ENCODE results near the gene RPS3. TPM values are rescaled to one million over a fixed set of nuclear protein-coding genes. Genes with fewer than 3 reads are reported as not detected.
"Not testable (repeated sequence)": the region's sequence is repeated elsewhere in the genome, so short reads cannot be mapped to it uniquely, and the experiment has no call there.

RPS3 gene
- total RNA-seq, 1 experiment from 2014 or later: 3,765 TPM

GRCh38 chr11:75413146-75413545 is 13.8 kb downstream of the RPS3 start:
- not testable (repeated sequence) for H2BK12ac ChIP-seq (ENCODE audit: insufficient read length, low read depth, low read length); H3K18ac ChIP-seq (ENCODE audit: insufficient read length, low read depth, low read length); H2BK15ac ChIP-seq (ENCODE audit: low read depth, low read length); H3K9me3 Mint-ChIP-seq; H3K79me2 ChIP-seq (ENCODE audit: insufficient read depth, low read length); H3K4ac ChIP-seq (ENCODE audit: low read depth, low read length); H3K9ac ChIP-seq (ENCODE audit: extremely low read depth, insufficient read length, low read length); H2BK20ac ChIP-seq (ENCODE audit: low read depth, low read length, poor library complexity, severe bottlenecking); H3K4me3 Mint-ChIP-seq; H4K5ac ChIP-seq (ENCODE audit: insufficient read length, low read depth, low read length); H3K4me2 ChIP-seq (ENCODE audit: insufficient read depth, insufficient read length, low read length); H3T11ph ChIP-seq (ENCODE audit: low read length); H3K79me1 ChIP-seq (ENCODE audit: insufficient read depth, low read depth, low read length, poor library complexity, severe bottlenecking); H2AFZ ChIP-seq (ENCODE audit: low read length); H3K9me3 ChIP-seq (ENCODE audit: control insufficient read depth, low read depth, low read length); H2BK5ac ChIP-seq (ENCODE audit: insufficient read length, low read length); H3K4me1 Mint-ChIP-seq; H3K56ac ChIP-seq (ENCODE audit: insufficient read length, low read depth, low read length); H3K14ac ChIP-seq (ENCODE audit: insufficient read depth, low read length); H3K23me2 ChIP-seq (ENCODE audit: insufficient read length, low read depth, low read length, poor library complexity, severe bottlenecking); H4K20me1 ChIP-seq (ENCODE audit: control insufficient read depth, insufficient read depth, insufficient read length); DNase-seq; H3K4me1 ChIP-seq (ENCODE audit: insufficient read depth, low read length); H3K23ac ChIP-seq (ENCODE audit: insufficient read length, low read depth, low read length); H4K91ac ChIP-seq (ENCODE audit: insufficient read length, low read depth, low read length); H3K27ac Mint-ChIP-seq; H3K27ac ChIP-seq (ENCODE audit: insufficient read length, low read depth, low read length); H4K8ac ChIP-seq (replicated peaks; ENCODE audit: insufficient read length, low read depth, low read length); H2BK120ac ChIP-seq (ENCODE audit: low read depth, low read length, poor library complexity, severe bottlenecking); H3K27me3 ChIP-seq (ENCODE audit: insufficient read depth, low read length); H3K27me3 Mint-ChIP-seq (ENCODE audit: low read depth); H2AK5ac ChIP-seq (ENCODE audit: insufficient read length, low read length)
- peaks cover 30 to 54% (median 42%) of the 10 kb centered on the region in 3 experiments for H3K36me3 Mint-ChIP-seq (ENCODE audit: insufficient read depth in 1 of 3, low read depth in 3 of 3)
- WGBS (ENCODE audit: extremely low coverage, insufficient read length, low lambda C conversion rate): no CpG with 5 or more reads among the region's 10 CpGs
